Hepatocyte (in vitro differentiated cells): ENCODE data around the gene STIM2.

ENCODE experiments used
- CTCF ChIP-seq: fragments of 200-600 bp; sonication (generic); IDR thresholded peaks from 2 replicates; pipeline ENCODE4 v1.5.1; 2016; ENCODE audit warnings: antibody characterized with exemption, mild to moderate bottlenecking; ENCODE audit not compliant: poor library complexity
- EZH2 ChIP-seq: fragments of 200-600 bp; sonication (generic); IDR thresholded peaks from 2 replicates; pipeline ENCODE4 v1.6.1; 2016; ENCODE audit warnings: antibody characterized with exemption, mild to moderate bottlenecking, borderline replicate concordance
- EZH2phosphoT487 ChIP-seq: fragments of 200-600 bp; sonication (generic); IDR thresholded peaks from one replicate; pipeline ENCODE4 v1.6.1; 2018; ENCODE audit warnings: antibody characterized with exemption, mild to moderate bottlenecking, low read depth, moderate library complexity; ENCODE audit not compliant: unreplicated experiment, severe bottlenecking

DNA sequence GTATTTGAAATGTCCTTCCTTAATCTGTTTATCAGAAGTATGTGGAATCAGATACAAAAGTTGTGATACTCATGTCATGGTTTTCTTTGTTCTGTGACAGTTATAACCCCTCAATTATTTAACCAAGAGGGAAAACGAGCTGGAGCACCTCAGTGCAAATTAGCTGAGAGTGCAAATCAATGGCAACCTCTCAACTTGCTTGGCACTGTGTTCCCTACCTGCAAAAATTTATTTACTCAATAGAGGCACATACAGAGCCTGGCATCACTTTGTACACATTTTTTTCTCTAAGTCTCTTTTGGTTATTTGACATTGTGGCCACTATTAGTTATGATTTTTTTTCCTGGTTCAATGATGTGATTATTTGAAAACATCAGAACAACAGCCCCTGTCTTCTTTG lies 186.2 kb downstream of the STIM2 start:
- no peak for TF ChIP-seq CTCF
- no peak for TF ChIP-seq EZH2
- TF ChIP-seq EZH2phosphoT487: no peak
